HepG2 (cell line): ENCODE data around the gene HP1BP3. TPM values are rescaled to one million over a fixed set of nuclear protein-coding genes. Genes with fewer than 3 reads are reported as not detected.

Experiments used
- BRCA1 ChIP-seq: sonication (generic); formaldehyde crosslinking; IDR thresholded peaks from 2 replicates; pipeline ENCODE4 v1.4.0; 2020; ENCODE audit warnings: missing genetic modification reagents
- FLYWCH1 ChIP-seq: sonication (generic); formaldehyde crosslinking; IDR thresholded peaks from 2 replicates; pipeline ENCODE4 v1.8.1; 2023; ENCODE audit warnings: mild to moderate bottlenecking, missing genetic modification reagents
- GZF1 ChIP-seq: sonication (generic); formaldehyde crosslinking; IDR thresholded peaks from 2 replicates; pipeline ENCODE4 v1.5.1; 2020; ENCODE audit warnings: mild to moderate bottlenecking, missing genetic modification reagents
- HDAC6 ChIP-seq: fragments of 200-600 bp; sonication (generic); IDR thresholded peaks from 2 replicates; pipeline ENCODE4 v1.7.0; 2017; ENCODE audit warnings: mild to moderate bottlenecking, antibody characterized with exemption, low read length, low read depth
- HNF4G ChIP-seq, 2 experiments: sonication (generic) in 1 of 2; formaldehyde crosslinking in 1 of 2; IDR thresholded peaks; 2 replicates each; pipeline versions ENCODE4 v1.4.0 to v1.6.1; 2011 to 2020; ENCODE audit warnings: borderline replicate concordance in 2 of 2, low read depth in 2 of 2, mild to moderate bottlenecking in 2 of 2, low read length in 1 of 2, missing genetic modification reagents in 1 of 2, moderate library complexity in 1 of 2
- KLF13 ChIP-seq: sonication (generic); formaldehyde crosslinking; IDR thresholded peaks from 2 replicates; pipeline ENCODE4 v1.4.0; 2020; ENCODE audit warnings: mild to moderate bottlenecking, missing genetic modification reagents
- MAF1 ChIP-seq: sonication (generic); formaldehyde crosslinking; IDR thresholded peaks from 2 replicates; pipeline ENCODE4 v1.5.0; 2020; ENCODE audit warnings: missing genetic modification reagents, borderline replicate concordance
- NFYC ChIP-seq: IDR thresholded peaks from 2 replicates; pipeline ENCODE4 v1.6.1; 2016; ENCODE audit warnings: missing genetic modification reagents, missing compliant biosample characterization
- RCOR2 ChIP-seq: IDR thresholded peaks from 2 replicates; pipeline ENCODE4 v1.6.1; 2016; ENCODE audit warnings: missing biosample characterization, missing genetic modification reagents
- SIX4 ChIP-seq: sonication (generic); formaldehyde crosslinking; IDR thresholded peaks from 2 replicates; pipeline ENCODE4 v1.4.0; 2020; ENCODE audit warnings: missing genetic modification reagents
- STAT5B ChIP-seq: sonication (generic); formaldehyde crosslinking; IDR thresholded peaks from 2 replicates; pipeline ENCODE4 v1.4.0; 2020; ENCODE audit warnings: missing genetic modification reagents
- TFDP2 ChIP-seq: sonication (generic); formaldehyde crosslinking; IDR thresholded peaks from 2 replicates; pipeline ENCODE4 v1.4.0; 2020; ENCODE audit warnings: missing genetic modification reagents
- YEATS2 ChIP-seq: sonication (generic); formaldehyde crosslinking; IDR thresholded peaks from 2 replicates; pipeline ENCODE4 v1.4.0; 2020; ENCODE audit warnings: missing genetic modification reagents, borderline replicate concordance
- ZBTB33 ChIP-seq: sonication (generic); formaldehyde crosslinking; IDR thresholded peaks from 2 replicates; pipeline ENCODE4 v1.4.0; 2020; ENCODE audit warnings: missing genetic modification reagents
- ZBTB7A ChIP-seq: sonication (generic); formaldehyde crosslinking; IDR thresholded peaks from 2 replicates; pipeline ENCODE4 v1.8.0; 2022; ENCODE audit warnings: mild to moderate bottlenecking, missing genetic modification reagents
- ZNF205 ChIP-seq: IDR thresholded peaks from 2 replicates; pipeline ENCODE4 v1.6.1; 2018; ENCODE audit warnings: missing biosample characterization, missing genetic modification reagents
- ZNF572 ChIP-seq: sonication (generic); formaldehyde crosslinking; IDR thresholded peaks from 2 replicates; pipeline ENCODE4 v1.5.1; 2020; ENCODE audit warnings: mild to moderate bottlenecking, missing genetic modification reagents
- ZNF597 ChIP-seq: sonication (generic); formaldehyde crosslinking; IDR thresholded peaks from 2 replicates; pipeline ENCODE4 v1.5.0; 2020; ENCODE audit warnings: missing genetic modification reagents
- ZNF674 ChIP-seq: sonication (generic); formaldehyde crosslinking; IDR thresholded peaks from 2 replicates; pipeline ENCODE4 v1.5.0; 2020; ENCODE audit warnings: low read depth, mild to moderate bottlenecking, missing genetic modification reagents
- polyA plus RNA-seq, 8 experiments: library from polyadenylated mRNA; depleted of rRNA in 3 of 8; stranded (reverse) in 7 of 8; unstranded in 1 of 8; fragments of >200 nt; fragmentation: Illumina TruSeq in 4 of 8; extraction: Trizol in 4 of 8; gene quantifications; 2 replicates each; pipeline versions ENCODE4 v1.2.1 to v1.2.3, GENCODE V29; 2011 to 2016; ENCODE audit warnings: low read depth in 4 of 8, missing spikeins in 1 of 8, mixed read lengths in 1 of 8; ENCODE audit not compliant: insufficient read depth in 1 of 8
- total RNA-seq, 5 experiments: library from RNA; depleted of rRNA; stranded (reverse); fragments of >200 nt; fragmentation: Illumina TruSeq; extraction: Trizol; gene quantifications; 2 replicates each; pipeline ENCODE4 v1.2.3, GENCODE V29; 2016; ENCODE audit warnings: low read depth in 1 of 5

The HP1BP3 gene
- total and polyA plus RNA-seq, 2 of the 13 experiments (the other 11 are each of a cell fraction or from before 2014, with no cell fraction given) = 98.5 to 137 TPM

DNA sequence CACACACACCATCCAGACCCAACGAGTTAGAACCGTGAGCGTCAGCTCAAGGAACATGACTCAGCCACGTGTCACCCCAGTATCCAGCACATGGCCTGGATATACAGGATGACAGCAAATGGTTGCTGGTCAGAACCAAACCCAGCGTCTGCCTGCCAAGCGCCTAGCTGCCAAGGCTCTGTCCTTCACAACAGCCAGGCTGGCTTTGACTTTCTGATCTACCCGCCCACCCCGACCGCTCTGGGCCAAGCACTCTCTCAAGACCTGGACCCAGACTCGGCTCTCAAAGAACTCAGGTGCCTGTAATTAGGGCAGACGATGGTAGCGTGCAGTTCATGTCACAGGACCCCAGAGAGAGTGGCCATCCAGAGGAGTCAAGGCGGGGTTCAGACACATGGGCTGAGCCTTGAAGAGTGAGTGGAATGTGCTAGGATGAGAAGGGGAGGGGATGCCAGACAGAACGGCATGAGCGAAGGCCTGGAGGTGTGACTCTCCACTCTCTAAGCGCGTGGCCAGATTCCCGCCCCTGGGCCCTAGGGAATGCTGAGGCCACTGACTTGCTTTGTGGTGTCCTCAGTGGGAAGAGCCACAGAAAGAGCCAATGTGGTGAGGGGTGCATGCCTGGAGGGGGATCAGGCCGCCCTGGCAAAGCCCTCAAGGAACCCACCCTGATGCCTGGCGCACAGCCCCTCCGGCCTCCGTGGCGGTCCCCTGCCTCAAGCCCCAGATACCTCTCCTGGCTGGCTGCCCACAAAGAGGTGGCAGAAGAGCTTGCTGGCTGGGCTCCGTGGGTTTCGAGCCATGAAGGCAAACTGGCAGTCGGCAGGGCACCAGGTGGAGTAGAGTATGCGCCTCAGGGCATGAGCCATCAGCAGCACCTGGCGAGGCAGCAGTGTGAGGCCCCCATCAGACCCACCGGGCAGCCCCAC is 61.7 kb downstream of the HP1BP3 start (continued):
- TF ChIP-seq BRCA1 (CRISPR knock-in tag) (no peak), SIX4 (CRISPR knock-in tag) (no peak), ZBTB33 (CRISPR knock-in tag) (peak; percentile 82; the same call in 1 of the 2 replicates), KLF13 (CRISPR knock-in tag) (no peak), NFYC (no peak), HDAC6 (no peak), STAT5B (CRISPR knock-in tag) (no peak), ZNF572 (no peak), MAF1 (CRISPR knock-in tag) (no peak), ZNF674 (CRISPR knock-in tag) (no peak), FLYWCH1 (CRISPR knock-in tag) (no peak), ZNF597 (no peak), HNF4G (IDR thresholded peaks at IDR 0.05; ENCODE audit: borderline replicate concordance, low read depth, low read length) (no peak), HNF4G (CRISPR knock-in tag; IDR thresholded peaks at IDR 0.05; ENCODE audit: borderline replicate concordance, low read depth) (no peak), RCOR2 (CRISPR knock-in tag) (no peak), ZNF205 (CRISPR knock-in tag) (no peak), YEATS2 (CRISPR knock-in tag) (no peak), TFDP2 (CRISPR knock-in tag) (no peak), ZBTB7A (CRISPR knock-in tag) (no peak), GZF1 (CRISPR knock-in tag) (no peak)
